MCF 10A (cell line): Measurements from ENCODE around the gene CCDC33. TPM values are rescaled to one million over a fixed set of nuclear protein-coding genes. Genes with fewer than 3 reads are reported as not detected.

Experiments used
- BruUV-seq: library from RNA; stranded (reverse); fragments of 400-500 nt; replicated peaks from 2 replicates; lab custom pipeline; 2021; lab: Mats Ljungman, UMichigan
- CTCF ChIA-PET: fragments of 300-600 bp; sonication (Branson Sonifier 250); formaldehyde crosslinking; extraction: SDS; loops from one replicate; lab custom pipeline; 2021; ENCODE audit warnings: antibody characterized with exemption, inconsistent platforms; lab: Yijun Ruan, JAX
- POLR2A ChIA-PET: fragments of 300-600, 350-650 bp; sonication (Branson Sonifier 250); formaldehyde crosslinking; extraction: SDS; loops from one replicate; lab custom pipeline; 2020; ENCODE audit warnings: antibody characterized with exemption, inconsistent platforms; lab: Yijun Ruan, JAX
- DNase-seq: peaks from one replicate; pipeline ENCODE4 v3.0.0-alpha.2; 2018; ENCODE audit not compliant: unreplicated experiment
- H3K27ac Mint-ChIP-seq: one replicate; pipeline ENCODE4 v1.8.0; 2022; ENCODE audit warnings: mild to moderate bottlenecking, low read depth, mixed read lengths; ENCODE audit not compliant: unreplicated experiment
- H3K27me3 Mint-ChIP-seq: one replicate; pipeline ENCODE4 v1.8.0; 2022; ENCODE audit warnings: mixed read lengths; ENCODE audit not compliant: insufficient read depth, unreplicated experiment
- H3K36me3 Mint-ChIP-seq: one replicate; pipeline ENCODE4 v1.8.0; 2022; ENCODE audit warnings: mild to moderate bottlenecking, moderate library complexity, mixed read lengths; ENCODE audit not compliant: insufficient read depth, unreplicated experiment
- H3K4me1 Mint-ChIP-seq: one replicate; pipeline ENCODE4 v1.8.0; 2022; ENCODE audit warnings: mixed read lengths; ENCODE audit not compliant: insufficient read depth, unreplicated experiment
- H3K4me3 Mint-ChIP-seq: one replicate; pipeline ENCODE4 v1.8.0; 2022; ENCODE audit warnings: mild to moderate bottlenecking, moderate library complexity, mixed read lengths; ENCODE audit not compliant: unreplicated experiment
- H3K9me3 Mint-ChIP-seq: one replicate; pipeline ENCODE4 v1.8.0; 2022; ENCODE audit warnings: mixed read lengths; ENCODE audit not compliant: unreplicated experiment
- intact Hi-C: fragments of 100-400 bp; cut with micrococcal nuclease; formaldehyde crosslinking; loops from 2 replicates; pipeline ENCODE4 v1.14.1; 2022
- total RNA-seq: library from RNA; stranded (reverse); gene quantifications from 2 replicates; pipeline ENCODE4 v1.2.3, GENCODE V29; 2022
- TF ChIP-seq, protein P1 (sequence below): fragments of 200-600 bp; IDR thresholded peaks from one replicate; pipeline ENCODE4 v1.8.0; 2022; ENCODE audit warnings: antibody characterized with exemption, mild to moderate bottlenecking; ENCODE audit not compliant: unreplicated experiment

Gene CCDC33
- total RNA-seq, 1 experiment from 2014 or later = not detected

DNA sequence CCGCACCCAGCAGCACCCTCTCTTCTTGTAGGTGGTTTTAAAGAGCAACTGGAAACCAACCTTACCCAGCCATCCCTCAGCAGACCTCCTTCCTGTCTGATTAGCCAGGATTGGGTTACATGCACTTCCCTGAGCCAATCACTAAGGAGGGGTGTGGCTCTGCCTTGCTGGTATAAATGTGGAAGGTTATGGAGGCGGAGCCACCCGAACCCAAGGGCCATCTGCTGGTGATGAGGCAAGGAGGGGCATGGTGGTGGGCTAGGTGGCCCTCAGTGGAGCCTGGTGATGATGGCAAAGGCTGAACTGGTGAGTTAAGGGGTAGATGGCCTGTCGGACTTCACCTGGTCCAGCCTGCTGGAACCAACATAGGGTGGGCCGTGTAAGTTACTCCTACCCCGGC lies 39.8 kb downstream of the CCDC33 start:
- H3K9me3 Mint-ChIP-seq = no peaks in the 10 kb centered on the region
- H3K4me1 Mint-ChIP-seq = peaks cover 5% of the 10 kb centered on the region
- H3K27ac Mint-ChIP-seq = no peak overlapping the region
- H3K27me3 Mint-ChIP-seq = peaks cover 37% of the 10 kb centered on the region
- no peaks in the 10 kb centered on the region for H3K36me3 Mint-ChIP-seq
- ChIA-PET POLR2A (no interaction called here), CTCF (no interaction called here)
- intact Hi-C loops = no loop called here
- peak; percentile 22 for DNase-seq
- BruUV-seq = no TSS peak
- TF ChIP-seq, protein P1, sequence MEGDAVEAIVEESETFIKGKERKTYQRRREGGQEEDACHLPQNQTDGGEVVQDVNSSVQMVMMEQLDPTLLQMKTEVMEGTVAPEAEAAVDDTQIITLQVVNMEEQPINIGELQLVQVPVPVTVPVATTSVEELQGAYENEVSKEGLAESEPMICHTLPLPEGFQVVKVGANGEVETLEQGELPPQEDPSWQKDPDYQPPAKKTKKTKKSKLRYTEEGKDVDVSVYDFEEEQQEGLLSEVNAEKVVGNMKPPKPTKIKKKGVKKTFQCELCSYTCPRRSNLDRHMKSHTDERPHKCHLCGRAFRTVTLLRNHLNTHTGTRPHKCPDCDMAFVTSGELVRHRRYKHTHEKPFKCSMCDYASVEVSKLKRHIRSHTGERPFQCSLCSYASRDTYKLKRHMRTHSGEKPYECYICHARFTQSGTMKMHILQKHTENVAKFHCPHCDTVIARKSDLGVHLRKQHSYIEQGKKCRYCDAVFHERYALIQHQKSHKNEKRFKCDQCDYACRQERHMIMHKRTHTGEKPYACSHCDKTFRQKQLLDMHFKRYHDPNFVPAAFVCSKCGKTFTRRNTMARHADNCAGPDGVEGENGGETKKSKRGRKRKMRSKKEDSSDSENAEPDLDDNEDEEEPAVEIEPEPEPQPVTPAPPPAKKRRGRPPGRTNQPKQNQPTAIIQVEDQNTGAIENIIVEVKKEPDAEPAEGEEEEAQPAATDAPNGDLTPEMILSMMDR = no peak
- no peak overlapping the region for H3K4me3 Mint-ChIP-seq

DNA sequence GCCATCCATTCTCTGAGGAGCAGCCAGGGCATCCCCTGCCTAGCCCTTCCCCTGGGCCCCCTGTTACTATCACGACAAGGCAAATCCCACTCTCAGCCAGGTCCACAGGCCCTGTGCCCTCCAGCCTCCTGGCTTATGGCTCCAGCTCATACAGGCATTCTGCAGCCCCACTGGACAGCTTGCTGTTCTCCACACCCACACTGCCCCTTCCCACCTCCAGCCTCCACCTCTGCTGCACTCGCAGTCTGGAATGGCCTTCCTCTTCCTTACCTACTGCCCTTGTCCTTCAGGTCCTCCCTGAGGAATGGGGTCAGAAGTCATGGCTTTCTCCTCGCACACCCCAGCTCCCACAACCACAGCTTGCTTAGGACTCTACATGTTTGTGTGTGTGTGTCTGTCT lies 40.4 kb downstream of the CCDC33 start:
- TF ChIP-seq, protein P1 = no peak
- no TSS peak for BruUV-seq
- intact Hi-C loops = no loop called here

DNA sequence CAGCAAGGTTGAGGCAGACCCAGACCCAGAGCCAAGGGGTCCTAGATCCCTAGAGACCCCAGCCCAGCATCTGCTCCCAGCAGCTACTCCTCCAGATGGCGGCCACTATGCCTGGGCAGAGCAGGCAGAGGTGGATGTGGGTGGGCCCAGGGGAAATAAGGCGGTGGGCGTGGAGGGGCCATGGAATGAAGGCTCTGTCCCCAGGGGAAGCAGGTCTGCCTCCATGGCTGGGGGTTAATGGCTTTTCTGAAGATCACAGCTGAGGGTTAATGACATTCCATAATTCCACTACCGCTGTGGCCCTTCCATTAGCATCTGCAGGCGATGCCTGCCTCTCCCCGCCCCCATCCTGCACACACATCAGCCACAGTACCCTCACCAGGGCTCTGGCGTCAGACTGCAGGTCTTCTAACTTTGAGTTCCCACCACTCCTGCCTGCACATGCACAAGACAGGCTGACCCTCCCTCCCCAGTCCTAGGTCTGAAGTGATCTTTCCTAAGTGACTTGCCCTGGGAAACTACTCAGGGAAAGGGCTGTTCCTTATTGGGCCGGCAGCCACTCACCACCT lies 41.2 kb downstream of the CCDC33 start:
- H3K4me1 Mint-ChIP-seq = peaks cover 5% of the 10 kb centered on the region
- POLR2A ChIA-PET = no interaction called here
- no peak for DNase-seq
- no TSS peak for BruUV-seq
- H3K9me3 Mint-ChIP-seq = no peaks in the 10 kb centered on the region
- TF ChIP-seq, protein P1 = no peak
- intact Hi-C loops = no loop called here
- CTCF ChIA-PET = interaction anchor here (0.6 kb wide), 1 partner anchor 358 kb away, joined by 3 read pairs; no protein-coding TSS in a partner anchor
- H3K27ac Mint-ChIP-seq = no peak overlapping the region
- no peaks in the 10 kb centered on the region for H3K36me3 Mint-ChIP-seq
- H3K4me3 Mint-ChIP-seq = no peak overlapping the region
- peaks cover 37% of the 10 kb centered on the region for H3K27me3 Mint-ChIP-seq

More for the DNA sequence above, 40.4 kb downstream of the CCDC33 start:
- Mint-ChIP-seq H3K4me3 (no peak overlapping the region), H3K27me3 (peaks cover 37% of the 10 kb centered on the region), H3K27ac (no peak overlapping the region), H3K36me3 (no peaks in the 10 kb centered on the region), H3K4me1 (peaks cover 5% of the 10 kb centered on the region), H3K9me3 (no peaks in the 10 kb centered on the region)
- ChIA-PET CTCF (interaction anchor here (0.6 kb wide), 1 partner anchor 357 kb away, joined by 3 read pairs; no protein-coding TSS in a partner anchor), POLR2A (no interaction called here)
- DNase-seq = no peak

DNA sequence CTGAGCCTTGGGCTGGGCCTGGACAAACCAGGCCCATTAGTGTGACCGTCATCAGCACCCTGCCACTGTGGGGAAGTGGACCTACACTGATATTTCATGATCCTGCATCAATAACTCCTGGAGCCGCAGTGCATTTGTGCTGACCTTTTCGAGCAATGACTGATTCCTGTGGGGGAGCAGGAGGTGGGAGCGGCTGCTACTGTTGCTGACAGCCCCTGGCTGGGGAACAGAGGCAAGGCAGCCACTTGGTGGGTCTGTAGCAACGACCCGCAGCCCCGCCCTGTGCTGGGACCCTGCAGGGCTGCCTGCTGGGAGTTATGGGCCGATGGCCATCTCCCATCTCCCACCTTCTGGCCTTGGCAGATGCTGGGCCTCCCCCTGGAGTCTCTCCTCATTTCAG lies 42.1 kb downstream of the CCDC33 start:
- Mint-ChIP-seq H3K27me3 (peaks cover 37% of the 10 kb centered on the region), H3K36me3 (no peaks in the 10 kb centered on the region), H3K4me3 (no peak overlapping the region), H3K9me3 (no peaks in the 10 kb centered on the region), H3K27ac (no peak overlapping the region), H3K4me1 (no peaks in the 10 kb centered on the region)
- ChIA-PET CTCF (no interaction called here), POLR2A (no interaction called here)
- intact Hi-C loops = no loop called here
- TF ChIP-seq, protein P1 = no peak
- BruUV-seq = no TSS peak
- DNase-seq = no peak
